PC-3 (cell line): ENCODE results near the gene BBOX1.

ENCODE experiments used
- EZH2 ChIP-seq: fragments of 300-600 bp; sonication (generic); IDR thresholded peaks from one replicate; pipeline ENCODE4 v1.6.1; 2017; ENCODE audit warnings: antibody characterized with exemption, mild to moderate bottlenecking, low read length; ENCODE audit not compliant: unreplicated experiment
- TF ChIP-seq, protein P1 (sequence below): fragments of 300-600 bp; sonication (generic); conservative IDR thresholded peaks from 2 replicates; pipeline ENCODE4 v1.5.1; 2017; ENCODE audit warnings: antibody characterized with exemption, low read depth, mild to moderate bottlenecking, low read length

DNA sequence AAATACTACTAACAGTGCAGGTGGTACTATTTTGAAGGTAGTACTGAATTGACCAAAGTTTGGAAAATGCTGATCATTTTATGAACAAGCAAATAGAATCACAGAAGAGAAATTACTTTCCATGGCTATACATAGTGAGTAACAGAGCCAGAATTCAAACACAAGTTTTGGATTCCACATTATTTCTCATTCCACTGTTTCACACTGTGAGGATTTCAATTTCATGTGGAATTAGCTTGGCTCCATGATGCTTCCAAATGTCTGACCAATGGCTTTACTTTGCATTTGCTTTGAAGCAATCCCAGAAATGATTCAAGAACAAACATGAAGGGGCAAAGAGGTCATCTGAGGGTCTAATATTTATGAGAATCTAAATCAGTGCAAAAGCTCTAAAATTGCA, 98.1 kb downstream of the BBOX1 start:
- TF ChIP-seq EZH2, result no peak
- TF ChIP-seq, protein P1, sequence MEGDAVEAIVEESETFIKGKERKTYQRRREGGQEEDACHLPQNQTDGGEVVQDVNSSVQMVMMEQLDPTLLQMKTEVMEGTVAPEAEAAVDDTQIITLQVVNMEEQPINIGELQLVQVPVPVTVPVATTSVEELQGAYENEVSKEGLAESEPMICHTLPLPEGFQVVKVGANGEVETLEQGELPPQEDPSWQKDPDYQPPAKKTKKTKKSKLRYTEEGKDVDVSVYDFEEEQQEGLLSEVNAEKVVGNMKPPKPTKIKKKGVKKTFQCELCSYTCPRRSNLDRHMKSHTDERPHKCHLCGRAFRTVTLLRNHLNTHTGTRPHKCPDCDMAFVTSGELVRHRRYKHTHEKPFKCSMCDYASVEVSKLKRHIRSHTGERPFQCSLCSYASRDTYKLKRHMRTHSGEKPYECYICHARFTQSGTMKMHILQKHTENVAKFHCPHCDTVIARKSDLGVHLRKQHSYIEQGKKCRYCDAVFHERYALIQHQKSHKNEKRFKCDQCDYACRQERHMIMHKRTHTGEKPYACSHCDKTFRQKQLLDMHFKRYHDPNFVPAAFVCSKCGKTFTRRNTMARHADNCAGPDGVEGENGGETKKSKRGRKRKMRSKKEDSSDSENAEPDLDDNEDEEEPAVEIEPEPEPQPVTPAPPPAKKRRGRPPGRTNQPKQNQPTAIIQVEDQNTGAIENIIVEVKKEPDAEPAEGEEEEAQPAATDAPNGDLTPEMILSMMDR, result no peak
